ENCODE measurements around the gene POP4.

- no peak for TF ChIP-seq CTCF (IDR thresholded peaks at IDR 0.05)
- no peak for TF ChIP-seq POLR2A (IDR thresholded peaks at IDR 0.05)
These were observed 30.7 kb downstream of the POP4 start for GRCh38 chr19:29636553-29637360.
